ENCODE data around the gene CARD10. TPM values are rescaled to one million over a fixed set of nuclear protein-coding genes. Genes with fewer than 3 reads are reported as not detected.

The CARD10 gene
- total RNA-seq, 1 experiment from 2014 or later, result 17.7 TPM

GRCh38 chr22:37511395-37512104, 7.7 kb downstream of the CARD10 start:
- Histone ChIP-seq H3K14ac (ENCODE audit: insufficient read depth, low read length) (no peak overlapping the region), H3K79me1 (ENCODE audit: insufficient read depth, low read depth, low read length, poor library complexity, severe bottlenecking) (no peaks in the 10 kb centered on the region), H3K18ac (ENCODE audit: insufficient read length, low read depth, low read length) (no peak overlapping the region), H3K27me3 (ENCODE audit: insufficient read depth, low read length) (no peaks in the 10 kb centered on the region), H3K79me2 (ENCODE audit: insufficient read depth, low read length) (no peaks in the 10 kb centered on the region), H3T11ph (ENCODE audit: low read length) (no peak overlapping the region), H3K23ac (ENCODE audit: insufficient read length, low read depth, low read length) (no peak overlapping the region), H2BK20ac (ENCODE audit: low read depth, low read length, poor library complexity, severe bottlenecking) (no peak overlapping the region), H3K9me3 (ENCODE audit: control insufficient read depth, low read depth, low read length) (no peaks in the 10 kb centered on the region), H2BK120ac (ENCODE audit: low read depth, low read length, poor library complexity, severe bottlenecking) (no peak overlapping the region), H3K4ac (ENCODE audit: low read depth, low read length) (no peak overlapping the region), H2AFZ (ENCODE audit: low read length) (no peak overlapping the region), H4K20me1 (ENCODE audit: control insufficient read depth, insufficient read depth, insufficient read length) (no peaks in the 10 kb centered on the region), H2BK15ac (ENCODE audit: low read depth, low read length) (no peak overlapping the region), H3K4me1 (ENCODE audit: insufficient read depth, low read length) (no peaks in the 10 kb centered on the region), H4K5ac (ENCODE audit: insufficient read length, low read depth, low read length) (no peak overlapping the region), H3K23me2 (ENCODE audit: insufficient read length, low read depth, low read length, poor library complexity, severe bottlenecking) (no peaks in the 10 kb centered on the region), H2BK12ac (ENCODE audit: insufficient read length, low read depth, low read length) (no peak overlapping the region), H3K9ac (ENCODE audit: extremely low read depth, insufficient read length, low read length) (no peak overlapping the region), H4K8ac (replicated peaks; ENCODE audit: insufficient read length, low read depth, low read length) (no peak overlapping the region), H2BK5ac (ENCODE audit: insufficient read length, low read length) (no peak overlapping the region), H3K27ac (ENCODE audit: insufficient read length, low read depth, low read length) (no peak overlapping the region), H4K91ac (ENCODE audit: insufficient read length, low read depth, low read length) (no peak overlapping the region), H2AK5ac (ENCODE audit: insufficient read length, low read length) (no peak overlapping the region), H3K56ac (ENCODE audit: insufficient read length, low read depth, low read length) (no peak overlapping the region), H3K4me2 (ENCODE audit: insufficient read depth, insufficient read length, low read length) (no peak overlapping the region)
- H3K36me3 Mint-ChIP-seq (ENCODE audit: insufficient read depth in 1 of 3, low read depth in 3 of 3), result peaks cover 0 to 23% (median 13%) of the 10 kb centered on the region in 3 experiments; a peak in 4 of 7 replicates
- H3K4me1 Mint-ChIP-seq, result peaks cover 9 to 16% of the 10 kb centered on the region in 2 experiments
- no peak overlapping the region for H3K27ac Mint-ChIP-seq
- no peak for TF ChIP-seq CTCF (conservative IDR thresholded peaks at IDR 0.05)
- no peaks in the 10 kb centered on the region for H3K27me3 Mint-ChIP-seq (ENCODE audit: low read depth)
- no CpG with 5 or more reads among the region's 6 CpGs for WGBS (ENCODE audit: extremely low coverage, insufficient read length, low lambda C conversion rate)
- DNase-seq, result no peak
- H3K4me3 Mint-ChIP-seq, result no peak overlapping the region
- peaks cover 0 to 4% of the 10 kb centered on the region in 2 experiments; a peak in 3 of 5 replicates for H3K9me3 Mint-ChIP-seq
